Endothelial cell of umbilical vein (primary cell): ENCODE results near the gene LINGO4. TPM values are rescaled to one million over a fixed set of nuclear protein-coding genes. Genes with fewer than 3 reads are reported as not detected.

Experiments
- BruUV-seq: library from RNA; stranded (reverse); fragments of 400-500 nt; replicated peaks from 2 replicates; lab custom pipeline; 2021; lab: Mats Ljungman, UMichigan
- CTCF ChIA-PET: fragments of 300-600, 350-600 bp; sonication (Branson Sonifier 250); formaldehyde crosslinking; loops from one replicate; lab custom pipeline; 2021; ENCODE audit warnings: antibody characterized with exemption, inconsistent platforms; lab: Charles Lee
- POLR2A ChIA-PET: fragments of 300-600, 350-600 bp; sonication (Branson Sonifier 250); formaldehyde crosslinking; loops from one replicate; lab custom pipeline; 2021; ENCODE audit warnings: antibody characterized with exemption, inconsistent platforms; lab: Charles Lee
- DNase-seq: peaks from one replicate; pipeline ENCODE4 v3.0.0-alpha.2; 2011; ENCODE audit warnings: low read depth, low spot score
- FAIRE-seq: peaks from 2 replicates; lab custom pipeline; 2011; peaks lifted over from hg19 to GRCh38; lab: Jason Lieb, UNC
- H2AFZ ChIP-seq: 2 replicates; pipeline ENCODE4 v1.6.0; 2012; ENCODE audit warnings: low read depth, low read length, control low read depth, inconsistent platforms
- H3K27ac ChIP-seq: 2 replicates; pipeline ENCODE4 v1.5.1; 2011; ENCODE audit warnings: low read depth, mild to moderate bottlenecking, control low read depth, low read length, moderate library complexity; ENCODE audit not compliant: insufficient read depth
- H3K27me3 ChIP-seq, 2 experiments: 2 replicates each; pipeline versions ENCODE4 v1.6.0 to v1.6.1; 2011; ENCODE audit warnings: low read length in 2 of 2, mixed read lengths in 1 of 2; ENCODE audit not compliant: control insufficient read depth in 2 of 2, insufficient read depth in 2 of 2
- H3K36me3 ChIP-seq, 2 experiments: 2 replicates in 1 of 2; 3 replicates in 1 of 2; pipeline ENCODE4 v1.5.1; 2011; ENCODE audit warnings: low read length in 2 of 2, mild to moderate bottlenecking in 1 of 2, moderate library complexity in 1 of 2; ENCODE audit not compliant: control insufficient read depth in 2 of 2, insufficient read depth in 2 of 2; ENCODE audit errors: extremely low read depth in 1 of 2
- H3K4me1 ChIP-seq: 3 replicates; pipeline ENCODE4 v1.5.1; 2011; ENCODE audit warnings: mild to moderate bottlenecking, low read length; ENCODE audit not compliant: control insufficient read depth, insufficient read depth; ENCODE audit errors: extremely low read depth
- H3K4me2 ChIP-seq: 2 replicates; pipeline ENCODE4 v1.6.1; 2011; ENCODE audit warnings: low read length, control low read depth, mixed read lengths; ENCODE audit not compliant: insufficient read depth
- H3K4me3 ChIP-seq, 3 experiments: fragments of 200-600 bp in 1 of 3; sonication (generic), shearing (Covaris generic) in 1 of 3; replicated peaks in 1 of 3; 2 replicates each; pipeline ENCODE4 v1.5.1; 2011 to 2016; ENCODE audit warnings: control low read depth in 3 of 3, low read length in 3 of 3, mild to moderate bottlenecking in 2 of 3, inconsistent platforms in 1 of 3, low read depth in 1 of 3, moderate library complexity in 1 of 3; ENCODE audit not compliant: insufficient read depth in 1 of 3
- H3K79me2 ChIP-seq: 2 replicates; pipeline ENCODE4 v1.6.0; 2012; ENCODE audit warnings: low read length, inconsistent platforms; ENCODE audit not compliant: control insufficient read depth, insufficient read depth
- H3K9ac ChIP-seq: replicated peaks from 2 replicates; pipeline ENCODE3; 2011; ENCODE audit warnings: low read length, control low read depth; ENCODE audit not compliant: insufficient read depth; ENCODE audit errors: extremely low read depth
- H3K9me1 ChIP-seq: replicated peaks from 3 replicates; pipeline ENCODE4 v1.6.0; 2011; ENCODE audit warnings: mild to moderate bottlenecking, low read length; ENCODE audit not compliant: control insufficient read depth, insufficient read depth; ENCODE audit errors: extremely low read depth
- H3K9me3 ChIP-seq: replicated peaks from 2 replicates; pipeline ENCODE4 v1.5.1; 2012; ENCODE audit warnings: low read length, inconsistent platforms; ENCODE audit not compliant: control insufficient read depth, insufficient read depth
- H4K20me1 ChIP-seq: replicated peaks from 2 replicates; pipeline ENCODE3; 2011; ENCODE audit warnings: mild to moderate bottlenecking, low read length; ENCODE audit not compliant: control insufficient read depth, insufficient read depth; ENCODE audit errors: extremely low read depth
- CTCF ChIP-seq, 2 donors: IDR thresholded peaks; 1 replicate in 1 of 2; 2 replicates in 1 of 2; pipeline ENCODE4 v1.5.1; 2011; ENCODE audit warnings: low read length in 2 of 2, mild to moderate bottlenecking in 2 of 2, moderate library complexity in 2 of 2, control low read depth in 1 of 2, inconsistent platforms in 1 of 2, low read depth in 1 of 2; ENCODE audit not compliant: insufficient read depth in 1 of 2; ENCODE audit errors: extremely low read depth in 1 of 2
- EZH2 ChIP-seq: IDR thresholded peaks from 2 replicates; pipeline ENCODE4 v1.6.1; 2012; ENCODE audit warnings: borderline replicate concordance, low read depth, mild to moderate bottlenecking, moderate library complexity, low read length, inconsistent platforms; ENCODE audit not compliant: severe bottlenecking
- FOS ChIP-seq: IDR thresholded peaks from 2 replicates; pipeline ENCODE4 v1.6.1; 2011; ENCODE audit warnings: mild to moderate bottlenecking, low read length, moderate library complexity, borderline replicate concordance; ENCODE audit not compliant: insufficient read depth
- GATA2 ChIP-seq: IDR thresholded peaks from 2 replicates; pipeline ENCODE4 v1.7.0; 2011; ENCODE audit warnings: low read depth, mild to moderate bottlenecking, moderate library complexity, mixed read lengths, low read length; ENCODE audit not compliant: insufficient read length, insufficient read depth
- JUN ChIP-seq: IDR thresholded peaks from 2 replicates; pipeline ENCODE4 v1.6.1; 2011; ENCODE audit warnings: borderline replicate concordance, low read depth; ENCODE audit not compliant: insufficient read length, insufficient read depth
- MAX ChIP-seq: IDR thresholded peaks from 2 replicates; pipeline ENCODE4 v1.6.1; 2011; ENCODE audit not compliant: insufficient read depth, insufficient read length
- MYC ChIP-seq: IDR thresholded peaks from one replicate; pipeline ENCODE4 v1.6.1; 2011; ENCODE audit warnings: mild to moderate bottlenecking, low read depth, low read length
- POLR2A ChIP-seq: IDR thresholded peaks from 2 replicates; pipeline ENCODE4 v1.6.1; 2012; ENCODE audit warnings: low read depth, mild to moderate bottlenecking, control low read depth, low read length
- POLR2AphosphoS5 ChIP-seq: IDR thresholded peaks from 2 replicates; pipeline ENCODE4 v1.6.1; 2012; ENCODE audit warnings: low read depth, mild to moderate bottlenecking, control low read depth, low read length, moderate library complexity; ENCODE audit not compliant: insufficient read depth
- dilution Hi-C: fragments of 300-500 bp; cut with MboI; formaldehyde crosslinking; loops from one replicate; pipeline ENCODE4 v1.15.0; 2019; ENCODE audit warnings: low sequenced_read_pairs; ENCODE audit not compliant: extremely low pct_ligation_motif_present
- intact Hi-C: fragments of 100-400 bp; cut with micrococcal nuclease; formaldehyde crosslinking; loops from one replicate; pipeline ENCODE4 v1.10.0; 2022
- polyA plus RNA-seq, 4 experiments: library from polyadenylated mRNA; depleted of rRNA in 3 of 4; stranded (reverse) in 3 of 4; unstranded in 1 of 4; fragments of >200 nt; gene quantifications; 2 replicates each; pipeline versions ENCODE4 v1.2.1 to v1.2.3, GENCODE V29; 2011 to 2012; ENCODE audit warnings: missing spikeins in 1 of 4
- total RNA-seq: library from RNA; stranded (reverse); gene quantifications from 2 replicates; pipeline ENCODE4 v1.2.3, GENCODE V29; 2021

LINGO4 gene
- total and polyA plus RNA-seq, 2 donors (not counting 3 experiments of a cell fraction or from before 2014, with no cell fraction given): not detected

- POLR2A ChIA-PET: no interaction called here
- Histone ChIP-seq H3K4me3 (no peak overlapping the region), H3K4me1 (no peaks in the 10 kb centered on the region), H3K79me2 (no peaks in the 10 kb centered on the region), H2AFZ (no peak overlapping the region), H3K36me3 (no peaks in the 10 kb centered on the region), H3K27ac (no peak overlapping the region), H3K4me2 (no peak overlapping the region), H3K9me1 (no peaks in the 10 kb centered on the region), H4K20me1 (no peaks in the 10 kb centered on the region), H3K9me3 (no peaks in the 10 kb centered on the region), H3K9ac (no peak overlapping the region), H3K27me3 (peaks cover 17 to 23% of the 10 kb centered on the region in 2 experiments)
- dilution Hi-C loops (no loop called here), intact Hi-C loops (no loop called here)
- no peak for TF ChIP-seq CTCF (IDR thresholded peaks at IDR 0.05; ENCODE audit: extremely low read depth in 1 of 2, insufficient read depth in 1 of 2, low read depth in 1 of 2, low read length in 2 of 2)
- no peak for TF ChIP-seq EZH2
- no peak for TF ChIP-seq POLR2A
- no peak for TF ChIP-seq GATA2
- TF ChIP-seq MYC: no peak
- no peak for TF ChIP-seq JUN
- TF ChIP-seq POLR2AphosphoS5: no peak
- no peak for TF ChIP-seq MAX
- no peak for TF ChIP-seq FOS
- DNase-seq (no peak), FAIRE-seq (no peak)
- no TSS peak for BruUV-seq
- CTCF ChIA-PET: interaction anchor here (0.8 to 2.4 kb wide), 7 partner anchors 9 to 84 kb away, joined by 3 to 8 read pairs (median 4); no protein-coding TSS in a partner anchor
These were observed 2.5 kb upstream of the LINGO4 start for GRCh38 chr1:151807766-151808165.
